Hematopoietic multipotent progenitor cell treated with erythropoietin and hydrocortisone succinate and interleukin-3 and kit ligand, for 8 days (in vitro differentiated cells): Measurements from ENCODE around the gene PLEKHD1.
"Not testable (repeated sequence)": the region's sequence is repeated elsewhere in the genome, so short reads cannot be mapped to it uniquely, and the experiment has no call there.

ENCODE experiments used
- DNase-seq: peaks from one replicate; pipeline ENCODE4 v3.0.0-alpha.2; 2015

The PLEKHD1 gene

DNA sequence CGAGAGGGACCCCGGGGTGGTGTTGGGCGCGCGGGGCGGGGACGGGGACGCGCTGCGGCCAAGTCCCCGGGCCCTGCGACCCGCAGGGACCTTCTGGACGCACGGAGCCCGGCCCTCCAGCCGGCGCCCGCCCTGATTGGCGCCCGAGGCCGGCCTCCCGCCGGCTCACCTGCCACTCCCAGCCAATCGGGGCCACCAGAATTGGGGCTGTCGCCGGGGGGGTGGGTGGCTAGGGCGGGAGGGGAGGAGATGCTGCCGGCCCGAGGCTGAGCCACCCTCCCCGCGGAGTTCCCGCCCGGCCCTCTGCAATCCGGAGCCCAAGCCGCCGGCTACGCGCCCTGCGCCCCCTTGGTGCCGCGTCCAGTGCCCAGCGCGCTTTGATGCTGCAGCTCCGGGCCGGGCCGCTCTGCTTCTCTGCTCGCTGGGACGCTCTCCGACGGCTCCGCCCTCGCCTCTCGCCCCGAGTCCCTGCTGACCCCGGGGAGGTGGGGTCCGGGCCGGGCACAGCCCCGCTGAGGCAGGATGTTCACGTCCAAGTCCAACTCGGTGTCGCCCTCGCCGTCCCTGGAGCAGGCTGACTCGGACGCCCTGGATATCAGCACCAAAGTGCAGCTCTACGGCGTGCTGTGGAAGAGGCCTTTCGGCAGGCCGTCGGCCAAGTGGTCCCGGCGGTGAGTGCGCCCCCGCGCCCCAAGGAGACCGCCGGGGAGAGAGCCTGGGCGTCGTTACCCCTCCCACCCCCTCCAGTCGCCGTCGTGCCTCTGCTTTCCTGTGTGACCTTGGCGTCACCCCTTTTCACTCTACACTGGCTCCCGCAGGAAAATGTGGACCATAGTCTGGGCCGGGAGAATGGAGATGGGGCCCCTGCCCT is at the start of gene PLEKHD1:
Gene PLEKHD1 (plus strand): TSS at position 285 of the 871 bp plus-strand sequence. CDS start 238 bp downstream, at position 523.
- DNase-seq: no peak

DNA sequence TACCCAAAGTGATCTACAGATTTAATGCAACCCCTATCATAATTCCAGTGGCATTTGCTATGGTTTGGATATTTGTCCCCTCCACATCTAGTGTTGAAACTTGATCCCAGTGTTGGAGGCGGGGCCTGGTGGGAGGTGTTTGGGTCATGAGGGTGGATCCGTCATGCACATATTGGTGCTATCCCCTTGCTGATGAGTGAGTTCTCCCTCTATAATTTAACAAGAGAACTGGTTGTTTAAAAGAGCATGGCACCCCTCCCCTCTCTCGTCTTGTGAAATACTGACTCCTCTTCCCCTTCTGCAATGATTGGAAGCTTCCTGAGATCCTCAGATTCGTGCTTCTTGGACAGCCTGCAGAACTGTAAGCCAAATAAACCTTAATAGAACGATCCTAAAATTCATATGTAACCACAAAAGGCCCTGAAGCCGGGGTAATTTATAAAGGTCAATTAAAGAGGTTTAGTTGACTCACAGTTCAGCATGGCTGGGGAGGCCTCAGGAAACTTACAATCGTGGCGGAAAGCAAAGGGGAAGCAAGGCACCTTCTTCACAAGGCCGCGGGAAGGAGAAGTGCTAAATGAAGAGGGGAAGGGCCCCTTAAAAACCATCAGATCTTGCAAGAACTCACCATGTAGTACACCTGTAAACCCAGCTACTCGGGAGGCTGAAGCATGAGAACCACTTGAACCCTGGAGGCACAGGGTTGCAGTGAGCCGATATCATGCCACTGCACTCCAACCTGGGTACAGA is 44.8 kb upstream of the PLEKHD1 start:
- DNase-seq: no peak

DNA sequence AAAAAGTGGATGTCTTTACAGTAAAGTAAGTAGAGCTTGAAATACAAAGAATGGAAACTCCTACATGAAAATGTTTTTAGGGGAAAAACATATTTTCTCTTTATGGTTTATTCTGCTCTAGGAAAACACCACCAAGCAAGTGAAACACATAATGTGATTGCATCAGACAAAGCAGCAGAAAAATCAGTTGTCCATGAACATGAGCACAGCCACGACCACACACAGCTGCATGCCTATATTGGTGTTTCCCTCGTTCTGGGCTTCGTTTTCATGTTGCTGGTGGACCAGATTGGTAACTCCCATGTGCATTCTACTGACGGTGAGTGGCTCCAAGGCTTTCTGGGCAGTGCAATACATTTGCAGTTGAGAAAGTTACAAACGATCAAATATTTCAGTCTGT is 42.6 kb upstream of the PLEKHD1 start:
- no peak for DNase-seq

- DNase-seq: no peak
Measured at GRCh38 chr14:69443296-69443805, 41.2 kb upstream of the PLEKHD1 start.

DNA sequence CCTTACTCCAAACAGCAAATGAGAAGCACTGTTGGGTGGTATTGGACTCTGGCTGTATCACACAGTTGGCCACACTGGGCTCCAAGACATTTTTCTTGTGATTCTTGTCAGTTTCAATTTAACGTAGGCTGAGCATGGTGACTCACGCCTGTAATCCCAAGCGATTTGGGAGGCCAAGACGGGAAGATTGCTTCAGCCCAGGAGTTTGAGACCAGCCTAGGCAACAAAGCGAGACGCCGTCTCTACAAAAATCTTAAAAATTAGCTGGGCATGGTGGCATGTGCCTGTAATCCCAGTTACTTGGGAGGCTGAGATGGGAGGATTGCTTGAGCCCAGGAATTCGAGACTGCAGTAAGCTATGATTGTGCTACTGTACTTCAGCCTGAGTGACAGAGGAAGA is 35.3 kb upstream of the PLEKHD1 start:
- no peak for DNase-seq

DNA sequence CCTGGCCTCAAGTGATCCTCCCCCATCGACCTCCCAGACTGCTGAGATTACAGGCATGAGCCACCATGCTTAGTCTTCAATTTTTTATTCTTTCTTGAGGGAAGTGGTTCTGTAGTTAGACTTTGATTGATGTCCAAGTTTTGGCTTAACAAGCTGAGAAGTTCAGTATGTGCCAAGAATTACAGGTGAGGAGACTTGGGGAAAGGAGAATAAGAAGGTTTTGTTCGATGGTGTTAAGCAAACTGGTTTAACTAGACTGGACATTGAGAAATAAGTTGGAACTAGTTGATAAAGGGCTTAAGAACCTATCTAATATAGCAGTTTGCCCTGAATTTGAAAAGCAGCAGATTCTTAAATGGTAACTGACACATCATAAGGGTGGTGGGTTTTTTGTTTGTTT is 32.6 kb upstream of the PLEKHD1 start:
- DNase-seq: no peak

GRCh38 chr14:69458350-69458749 is 26.2 kb upstream of the PLEKHD1 start:
- DNase-seq: no peak

DNA sequence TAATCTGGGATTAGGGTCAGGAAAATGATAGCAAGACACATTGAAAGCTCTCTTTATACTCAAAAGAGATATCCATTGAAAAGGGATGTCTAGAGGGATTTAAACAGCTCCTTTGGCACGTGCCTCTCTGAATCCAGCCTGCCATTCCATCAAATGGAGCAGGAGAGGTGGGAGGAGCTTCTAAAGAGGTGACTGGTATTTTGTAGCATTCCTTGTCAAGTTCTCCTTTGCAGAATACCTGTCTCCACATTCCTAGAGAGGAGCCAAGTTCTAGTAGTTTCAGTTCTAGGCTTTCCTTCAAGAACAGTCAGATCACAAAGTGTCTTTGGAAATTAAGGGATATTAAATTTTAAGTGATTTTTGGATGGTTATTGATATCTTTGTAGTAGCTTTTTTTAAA is 25.4 kb upstream of the PLEKHD1 start:
- DNase-seq: no peak

DNA sequence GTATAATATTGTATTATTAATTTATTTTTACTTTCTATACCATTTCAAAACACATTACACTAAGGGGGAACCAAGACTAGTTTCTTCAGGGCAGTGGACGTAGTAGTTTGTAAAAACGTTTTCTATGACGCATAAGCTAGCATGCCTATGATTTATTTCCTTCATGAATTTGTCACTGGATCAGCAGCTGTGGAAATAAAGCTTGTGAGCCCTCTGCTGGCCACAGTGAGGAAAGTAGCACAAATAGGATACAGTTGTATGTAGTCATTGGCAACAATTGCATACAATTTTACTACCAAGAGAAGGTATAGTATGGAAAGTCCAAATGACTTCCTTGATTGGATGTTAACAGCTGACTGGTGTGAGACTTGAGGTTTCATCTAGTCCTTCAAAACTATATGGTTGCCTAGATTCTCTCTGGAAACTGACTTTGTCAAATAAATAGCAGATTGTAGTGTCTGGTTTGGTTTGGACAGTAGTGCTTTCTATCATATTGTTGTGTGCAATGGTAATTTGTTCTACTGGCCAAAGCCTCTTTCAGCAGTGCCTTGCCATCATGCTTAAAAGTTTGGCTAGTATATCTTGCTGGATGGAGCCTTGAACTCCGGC is 24.3 kb upstream of the PLEKHD1 start:
- peak; percentile 78 for DNase-seq

- DNase-seq: no peak
Measured at GRCh38 chr14:69464379-69464778, 20.1 kb upstream of the PLEKHD1 start.

- DNase-seq: no peak
Measured at GRCh38 chr14:69464829-69465228, 19.7 kb upstream of the PLEKHD1 start.

DNA sequence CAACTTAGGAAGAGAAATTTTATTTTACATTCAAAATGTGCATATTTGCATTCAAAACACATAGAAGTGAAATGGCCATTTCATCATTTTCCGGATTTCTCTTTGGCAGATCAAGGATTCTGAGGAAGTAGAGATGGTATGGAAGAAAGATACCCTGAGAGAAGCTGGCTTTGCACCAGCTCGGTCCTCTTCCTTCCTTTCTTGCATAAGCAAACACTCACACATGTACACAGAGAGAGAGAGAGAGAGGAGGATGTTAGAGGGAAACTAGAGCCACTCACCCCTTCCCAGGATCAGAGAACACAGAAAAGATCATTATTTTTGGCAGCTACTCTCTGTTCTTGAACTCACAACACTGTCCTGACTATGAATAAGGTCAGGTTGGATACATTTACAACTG is 15.6 kb upstream of the PLEKHD1 start:
- DNase-seq: no peak

DNA sequence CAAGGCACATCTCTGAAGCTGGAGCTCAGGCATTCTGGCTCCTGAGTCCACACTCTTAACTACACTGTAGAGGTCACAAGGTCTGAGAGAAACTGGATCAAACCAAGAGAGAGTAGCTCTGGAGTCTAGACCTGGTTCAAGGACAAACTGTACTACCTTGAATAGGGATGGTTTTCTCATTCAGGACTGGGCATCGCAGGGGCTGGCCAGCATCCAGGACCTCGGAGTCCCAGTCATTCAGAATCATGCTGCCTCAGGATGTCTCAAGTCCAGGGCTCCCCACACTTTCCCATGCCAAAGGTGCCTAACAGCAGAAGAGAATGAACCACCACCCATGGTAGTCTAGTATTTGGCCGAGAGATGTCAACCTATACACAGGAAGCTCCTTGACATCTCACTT is 13.1 kb upstream of the PLEKHD1 start:
- no peak for DNase-seq

- DNase-seq: no peak
Measured at GRCh38 chr14:69471916-69472315, 12.6 kb upstream of the PLEKHD1 start.

DNA sequence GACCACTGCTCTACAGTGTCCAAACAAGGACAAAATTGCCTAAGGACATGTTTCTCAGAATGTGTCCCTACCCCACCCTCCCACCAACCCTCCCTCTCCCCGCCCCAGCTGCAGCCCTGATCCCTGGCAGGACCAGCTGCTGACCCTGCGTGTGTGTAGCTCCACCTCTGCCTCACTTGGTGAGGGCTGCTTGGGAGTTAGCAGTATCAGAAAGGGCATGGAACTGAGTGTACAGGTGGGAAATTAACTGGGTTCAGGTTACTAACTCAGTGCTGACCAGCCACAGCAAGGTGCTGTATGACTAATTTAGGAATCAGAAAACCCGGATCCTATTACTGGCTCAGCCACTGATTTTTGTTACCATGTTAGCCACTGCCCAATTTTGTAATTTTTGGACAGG is 11.3 kb upstream of the PLEKHD1 start:
- no peak for DNase-seq

DNA sequence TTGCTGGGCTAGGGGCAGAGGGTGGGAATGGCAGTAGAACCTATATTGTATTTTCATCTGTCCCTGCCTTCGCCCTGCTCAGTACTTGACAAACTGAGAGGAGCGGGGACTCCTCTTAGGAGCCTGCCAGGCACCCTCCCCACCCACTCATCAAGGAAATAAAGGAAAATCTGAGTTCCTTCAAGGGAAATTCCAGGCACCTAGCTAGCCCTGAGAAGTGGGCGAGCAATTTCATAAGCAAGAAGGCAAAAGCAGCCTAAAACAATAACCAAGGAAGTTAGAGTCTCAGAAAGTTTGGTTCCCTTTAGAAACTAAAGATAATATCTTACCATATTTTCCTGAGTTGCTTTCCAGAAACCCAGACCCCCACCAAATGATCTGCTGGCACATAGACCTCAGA is 10.6 kb upstream of the PLEKHD1 start:
- DNase-seq: no peak

GRCh38 chr14:69475194-69475818 is 9.2 kb upstream of the PLEKHD1 start:
- peak; percentile 58 for DNase-seq

DNA sequence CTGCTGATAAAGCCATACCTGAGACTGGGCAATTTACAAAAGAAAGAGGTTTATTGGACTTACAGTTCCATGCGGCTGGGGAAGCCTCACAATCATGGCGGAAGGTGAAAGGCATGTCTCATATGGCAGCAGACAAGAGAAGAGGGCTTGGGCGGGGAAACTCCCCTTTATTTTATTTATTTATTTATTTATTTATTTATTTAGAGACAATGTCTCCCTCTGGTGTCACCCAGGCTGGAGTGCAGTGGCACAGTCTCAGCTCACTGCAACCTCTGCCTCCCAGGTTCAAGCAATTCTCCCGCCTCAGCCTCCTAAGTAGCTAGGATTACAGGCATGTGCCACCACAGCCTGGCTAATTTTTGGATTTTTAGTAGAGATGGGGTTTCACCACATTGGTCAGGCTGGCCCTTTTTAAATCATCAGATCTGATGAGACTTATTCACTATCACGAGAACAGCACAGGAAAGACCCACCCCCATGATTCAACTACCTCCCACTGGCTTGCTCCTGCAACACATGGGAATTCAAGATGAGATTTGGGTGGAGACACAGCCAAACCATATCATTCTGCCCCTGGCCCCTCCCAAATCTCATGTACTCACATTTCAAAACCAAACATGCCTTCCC is 7.6 kb upstream of the PLEKHD1 start:
- DNase-seq: peak; percentile 7

- DNase-seq: not testable (repeated sequence)
Measured at GRCh38 chr14:69478055-69478454, 6.5 kb upstream of the PLEKHD1 start.

GRCh38 chr14:69479696-69480095 is 4.8 kb upstream of the PLEKHD1 start:
- DNase-seq: no peak

- no peak for DNase-seq
Measured at GRCh38 chr14:69480136-69480535, 4.4 kb upstream of the PLEKHD1 start.

GRCh38 chr14:69481815-69482568 is 2.5 kb upstream of the PLEKHD1 start:
- DNase-seq: no peak
